Spleen (tissue), 11 donors: ENCODE results near the gene ITPKB. TPM values are rescaled to one million over a fixed set of nuclear protein-coding genes. Genes with fewer than 3 reads are reported as not detected.
A peak's percentile ranks its signal among the peaks of the same experiment; 100 is the strongest.

Source experiments
- DNase-seq: peaks from one replicate; pipeline ENCODE4 v3.0.0-alpha.2; 2020
- H3K27ac ChIP-seq, 8 donors: fragments of 200-600 bp; sonication (generic) in 7 of 8; 1 replicate in 4 of 8; 2 replicates in 4 of 8; pipeline versions ENCODE4 v1.5.0 to v1.8.0; 2016 to 2021; ENCODE audit warnings: inconsistent platforms in 4 of 8, mild to moderate bottlenecking in 4 of 8, moderate library complexity in 1 of 8
- H3K27me3 ChIP-seq, 7 donors: fragments of 200-600 bp; sonication (generic) in 6 of 7; replicated peaks in 1 of 7; 1 replicate in 4 of 7; 2 replicates in 3 of 7; pipeline versions ENCODE4 v1.5.0 to v1.8.0; 2016 to 2021; ENCODE audit warnings: inconsistent platforms in 3 of 7, mild to moderate bottlenecking in 1 of 7
- H3K36me3 ChIP-seq, 6 donors: fragments of 200-600 bp; sonication (generic) in 5 of 6; 1 replicate in 4 of 6; 2 replicates in 2 of 6; pipeline versions ENCODE4 v1.5.0 to v1.8.0; 2016 to 2021; ENCODE audit warnings: inconsistent platforms in 2 of 6
- H3K4me1 ChIP-seq, 6 donors: fragments of 200-600 bp; sonication (generic) in 5 of 6; 1 replicate in 3 of 6; 2 replicates in 3 of 6; pipeline versions ENCODE4 v1.5.0 to v1.8.0; 2016 to 2021; ENCODE audit warnings: inconsistent platforms in 3 of 6
- H3K4me3 ChIP-seq, 8 donors: fragments of 200-600 bp; sonication (generic) in 7 of 8; 1 replicate in 4 of 8; 2 replicates in 4 of 8; pipeline versions ENCODE4 v1.5.0 to v1.8.0; 2016 to 2021; ENCODE audit warnings: inconsistent platforms in 4 of 8, mild to moderate bottlenecking in 4 of 8, moderate library complexity in 2 of 8
- H3K9me3 ChIP-seq, 8 donors: fragments of 200-600 bp; sonication (generic) in 7 of 8; 1 replicate in 4 of 8; 2 replicates in 4 of 8; pipeline versions ENCODE4 v1.5.0 to v1.8.0; 2016 to 2021; ENCODE audit warnings: inconsistent platforms in 4 of 8
- CTCF ChIP-seq, 11 experiments: fragments of 200-600 bp in 7 of 11; fragments of 450-650 bp in 4 of 11; sonication (generic) in 4 of 11; IDR thresholded peaks in 8 of 11; conservative IDR thresholded peaks in 3 of 11; 1 replicate in 7 of 11; 2 replicates in 4 of 11; pipeline versions ENCODE4 v1.4.0 to v1.8.0; 2016 to 2021; ENCODE audit warnings: antibody characterized with exemption in 11 of 11, inconsistent platforms in 4 of 11, mild to moderate bottlenecking in 1 of 11
- POLR2A ChIP-seq, 3 donors: fragments of 450-650 bp; IDR thresholded peaks; one replicate each; pipeline ENCODE4 v1.5.1; 2017; ENCODE audit warnings: antibody characterized with exemption in 3 of 3, mild to moderate bottlenecking in 1 of 3
- POLR2AphosphoS5 ChIP-seq, 3 donors: sonication (generic); formaldehyde crosslinking; IDR thresholded peaks; one replicate each; pipeline ENCODE4 v1.5.1; 2017; ENCODE audit warnings: antibody characterized with exemption in 3 of 3
- WGBS, 5 donors: extraction: QIAGEN DNeasy Blood & Tissue Kit in 3 of 5; methylation state at CpG; one replicate each; pipeline versions ENCODE4 v1.1.5 to v1.1.7; 2013 to 2018; 5-methylcytosine and 5-hydroxymethylcytosine counted together
- intact Hi-C: fragments of 100-400 bp; cut with DNase I; formaldehyde crosslinking; loops from one replicate; pipeline ENCODE4 v1.15.0; 2023; ENCODE audit warnings: low total_unique reads
- polyA plus RNA-seq, 3 donors: library from polyadenylated mRNA; stranded (reverse); fragments of 200-250 nt; gene quantifications; one replicate each; pipeline ENCODE4 v1.2.1, GENCODE V29; 2013
- total RNA-seq, 7 donors: library from RNA; depleted of rRNA in 3 of 7; stranded (reverse); fragments of >200 nt in 3 of 7; fragmentation: NEBNext Ultra II Directional in 4 of 7; extraction: Animal tissue kit (Norgen Biotek cat#: 25700) in 4 of 7; gene quantifications; one replicate each; pipeline versions ENCODE4 v1.1.0 to v1.2.1, GENCODE V29; 2016 to 2021
- donor health status: healthy with polysubstance abuse.
- donor health status: DM: no; HTN: no; CAD: no; lungs with moderate emphysema.
- donor health status: DM: no; HTN: no; CAD: no.
- donor health status: Bipolar disorder and iron deficiency.
- donor health status: healthy.
- donor health status: DM: no; HTN: no; CAD: no.
- donor health status: DM: yes; HTN: yes; CAD: no.

ITPKB gene
- total and polyA plus RNA-seq, 10 donors = 8.5 to 74.6 (median 59.6) TPM

- H3K4me3 ChIP-seq = no peak overlapping the region
- WGBS, 5 donors = 68 to 84% (median 78%) methylated on average over 7 of the region's 7 CpGs
- peaks cover 0 to 47% (median 0%) of the 10 kb centered on the region in 6 donors for H3K36me3 ChIP-seq
- no peaks in the 10 kb centered on the region for H3K27me3 ChIP-seq
- H3K4me1 ChIP-seq = peaks cover 28 to 92% (median 73%) of the 10 kb centered on the region in 6 donors
- peak in 2 of 3 donors; percentile 52 to 60 for TF ChIP-seq POLR2AphosphoS5 (IDR thresholded peaks at IDR 0.05)
- no peak for TF ChIP-seq CTCF (IDR thresholded peaks at IDR 0.05 in 8 of 11, conservative IDR thresholded peaks at IDR 0.05 in 3 of 11)
- H3K27ac ChIP-seq = peak overlapping the region in 4 of 8 donors; percentile 60 to 82 (median 70)
- DNase-seq = peak; percentile 84
- intact Hi-C loops = no loop called here
- no peaks in the 10 kb centered on the region for H3K9me3 ChIP-seq
Observed at GRCh38 chr1:226699166-226699565, 39.9 kb downstream of the ITPKB start.

- Histone ChIP-seq H3K36me3 (peaks cover 0 to 52% (median 0%) of the 10 kb centered on the region in 6 donors), H3K4me1 (peaks cover 23 to 92% (median 73%) of the 10 kb centered on the region in 6 donors), H3K27me3 (no peaks in the 10 kb centered on the region), H3K9me3 (no peaks in the 10 kb centered on the region), H3K27ac (peak overlapping the region in 6 of 8 donors; percentile 53 to 82 (median 64)), H3K4me3 (no peak overlapping the region)
- no peak for TF ChIP-seq CTCF (IDR thresholded peaks at IDR 0.05 in 8 of 11, conservative IDR thresholded peaks at IDR 0.05 in 3 of 11)
- no peak for TF ChIP-seq POLR2AphosphoS5 (IDR thresholded peaks at IDR 0.05)
- intact Hi-C loops = no loop called here
- no peak for DNase-seq
Observed at GRCh38 chr1:226698659-226699058, 40.4 kb downstream of the ITPKB start.

- Histone ChIP-seq H3K4me1 (peaks cover 17 to 94% (median 73%) of the 10 kb centered on the region in 6 donors), H3K36me3 (peaks cover 0 to 56% (median under 1%) of the 10 kb centered on the region in 6 donors), H3K27ac (peak overlapping the region in 7 of 8 donors; percentile 22 to 82 (median 60)), H3K4me3 (peak overlapping the region in 1 of 8 donors; percentile 4), H3K27me3 (no peaks in the 10 kb centered on the region), H3K9me3 (no peaks in the 10 kb centered on the region)
- DNase-seq = no peak
- intact Hi-C loops = no loop called here
- 54 to 68% (median 66%) methylated on average over 4 to 5 of the region's 5 CpGs for WGBS, 5 donors
- TF ChIP-seq CTCF (IDR thresholded peaks at IDR 0.05 in 8 of 11, conservative IDR thresholded peaks at IDR 0.05 in 3 of 11) (no peak), POLR2A (IDR thresholded peaks at IDR 0.05) (no peak), POLR2AphosphoS5 (IDR thresholded peaks at IDR 0.05) (no peak)
Observed at GRCh38 chr1:226697929-226698544, 41.0 kb downstream of the ITPKB start.

GRCh38 chr1:226697151-226697928, 41.7 kb downstream of the ITPKB start:
- H3K27me3 ChIP-seq = no peaks in the 10 kb centered on the region
- H3K27ac ChIP-seq = peak overlapping the region in 7 of 8 donors; percentile 22 to 82 (median 60)
- intact Hi-C loops = no loop called here
- DNase-seq = no peak
- TF ChIP-seq POLR2A (IDR thresholded peaks at IDR 0.05) (no peak), POLR2AphosphoS5 (IDR thresholded peaks at IDR 0.05) (peak in 1 of 3 donors; percentile 67), CTCF (IDR thresholded peaks at IDR 0.05 in 8 of 11, conservative IDR thresholded peaks at IDR 0.05 in 3 of 11) (no peak)
- peaks cover 0 to 63% (median 3%) of the 10 kb centered on the region in 6 donors for H3K36me3 ChIP-seq
- H3K9me3 ChIP-seq = no peaks in the 10 kb centered on the region
- 56 to 76% (median 66%) methylated on average over 5 of the region's 5 CpGs for WGBS, 5 donors
- peaks cover 10 to 94% (median 75%) of the 10 kb centered on the region in 6 donors for H3K4me1 ChIP-seq
- H3K4me3 ChIP-seq = peak overlapping the region in 1 of 8 donors; percentile 4
